HG02973 (cell line): Measurements from ENCODE around the gene TULP3.

Experiments
- ATAC-seq: cut with Tn5 transposase; IDR thresholded peaks from one replicate; pipeline ENCODE4 v1.9.1; 2021; ENCODE audit warnings: moderate library complexity; ENCODE audit not compliant: unreplicated experiment

The TULP3 gene

GRCh38 chr12:2877047-2877952 is 13.4 kb upstream of the TULP3 start, which contains the start of the genes FOXM1 and RHNO1:
Gene FOXM1, minus strand, starts transcription at chr12:2877174. Its CDS starts 2,696 bp downstream, at chr12:2874478.
Gene RHNO1, plus strand, starts transcription at chr12:2877223. Its CDS starts 8,144 bp downstream, at chr12:2885367.
- ATAC-seq, result peak; percentile 69

- ATAC-seq, result no peak
Measured at GRCh38 chr12:2877953-2878732, 12.5 kb upstream of the TULP3 start.

- ATAC-seq, result no peak
Measured at GRCh38 chr12:2879853-2880252, 10.8 kb upstream of the TULP3 start.

GRCh38 chr12:2884810-2885209 is 5.9 kb upstream of the TULP3 start:
- ATAC-seq, result no peak

- ATAC-seq, result no peak
Measured at GRCh38 chr12:2886768-2887450, 3.8 kb upstream of the TULP3 start.

- no peak for ATAC-seq
Measured at GRCh38 chr12:2890001-2890387, 697 bp upstream of the TULP3 start.

GRCh38 chr12:2891240-2892053 is 756 bp downstream of the TULP3 start:
- peak; percentile 19 for ATAC-seq

- ATAC-seq, result no peak
Measured at GRCh38 chr12:2892246-2892645, 1.6 kb downstream of the TULP3 start.

- ATAC-seq, result no peak
Measured at GRCh38 chr12:2893007-2893406, 2.3 kb downstream of the TULP3 start.

GRCh38 chr12:2895051-2895451 is 4.4 kb downstream of the TULP3 start:
- no peak for ATAC-seq

- no peak for ATAC-seq
Measured at GRCh38 chr12:2895511-2895910, 4.8 kb downstream of the TULP3 start.

- no peak for ATAC-seq
Measured at GRCh38 chr12:2897418-2897817, 6.7 kb downstream of the TULP3 start.

- no peak for ATAC-seq
Measured at GRCh38 chr12:2900642-2901041, 10.0 kb downstream of the TULP3 start.

- no peak for ATAC-seq
Measured at GRCh38 chr12:2902272-2902880, 11.7 kb downstream of the TULP3 start.

- no peak for ATAC-seq
Measured at GRCh38 chr12:2904260-2904659, 13.6 kb downstream of the TULP3 start.

- ATAC-seq, result no peak
Measured at GRCh38 chr12:2912216-2912575, 21.5 kb downstream of the TULP3 start.

- ATAC-seq, result no peak
Measured at GRCh38 chr12:2919249-2919648, 28.6 kb downstream of the TULP3 start.

- ATAC-seq, result no peak
Measured at GRCh38 chr12:2922329-2922728, 31.6 kb downstream of the TULP3 start.

GRCh38 chr12:2923057-2923456 is 32.4 kb downstream of the TULP3 start:
- no peak for ATAC-seq

GRCh38 chr12:2924019-2924418 is 33.3 kb downstream of the TULP3 start:
- ATAC-seq, result no peak
